GM12878 (cell line): Measurements from ENCODE around the gene FBN3. TPM values are rescaled to one million over a fixed set of nuclear protein-coding genes. Genes with fewer than 3 reads are reported as not detected.

Source experiments
- ATAC-seq: fragments of 200-7000 bp; cut with Tn5 transposase; 3 replicates; pipeline ENCODE4 v1.9.1; 2020; ENCODE audit warnings: mild to moderate bottlenecking, moderate library complexity
- BruUV-seq: library from RNA; stranded (reverse); fragments of 400-500 nt; replicated peaks from 2 replicates; lab custom pipeline; 2021; lab: Mats Ljungman, UMichigan
- CTCF ChIA-PET: fragments of 300-600 bp; sonication (Branson Sonifier 250); formaldehyde crosslinking; extraction: SDS; loops from one replicate; lab custom pipeline; 2021; ENCODE audit warnings: inconsistent platforms; lab: Yijun Ruan, JAX
- POLR2A ChIA-PET: fragments of 350-600 bp; formaldehyde crosslinking; extraction: SDS; loops from one replicate; lab custom pipeline; 2021; ENCODE audit warnings: inconsistent platforms; lab: Charles Lee
- RAD21 ChIA-PET: fragments of 300-600 bp; sonication (Branson Sonifier 250); formaldehyde crosslinking; loops from one replicate; lab custom pipeline; 2023; ENCODE audit warnings: antibody characterized with exemption; ENCODE audit not compliant: unreplicated experiment; lab: Charles Lee
- SMC1A ChIA-PET: fragments of 300-600 bp; sonication (Branson Sonifier 250); formaldehyde crosslinking; loops from one replicate; lab custom pipeline; 2023; ENCODE audit not compliant: unreplicated experiment, uncharacterized antibody; lab: Charles Lee
- DNase-seq: peaks from one replicate; pipeline ENCODE4 v3.0.0-alpha.2; 2011; ENCODE audit warnings: low read depth, low spot score
- FAIRE-seq: peaks from 3 replicates; lab custom pipeline; 2011; peaks lifted over from hg19 to GRCh38; lab: Jason Lieb, UNC
- H2AFZ ChIP-seq: 2 replicates; pipeline ENCODE4 v1.6.0; 2011; ENCODE audit warnings: low read depth, low read length, control low read depth; ENCODE audit not compliant: control insufficient read depth
- H3K27ac ChIP-seq: 2 replicates; pipeline ENCODE4 v1.5.1; 2011; ENCODE audit warnings: control low read depth; ENCODE audit not compliant: control insufficient read depth, insufficient read depth
- H3K27me3 ChIP-seq, 2 experiments: replicated peaks in 1 of 2; 2 replicates each; pipeline versions ENCODE4 v1.6.0 to v1.6.1; 2011; ENCODE audit warnings: low read length in 1 of 2; ENCODE audit not compliant: control insufficient read depth in 2 of 2, insufficient read depth in 2 of 2
- H3K36me3 ChIP-seq, 2 experiments: 2 replicates each; pipeline ENCODE4 v1.5.1; 2011; ENCODE audit warnings: low read length in 1 of 2; ENCODE audit not compliant: control insufficient read depth in 2 of 2, insufficient read depth in 2 of 2
- H3K4me1 ChIP-seq: 2 replicates; pipeline ENCODE4 v1.6.1; 2011; ENCODE audit warnings: mild to moderate bottlenecking, low read length, moderate library complexity, mixed read lengths; ENCODE audit not compliant: control insufficient read depth, insufficient read depth
- H3K4me2 ChIP-seq: 2 replicates; pipeline ENCODE4 v1.6.0; 2011; ENCODE audit warnings: control low read depth; ENCODE audit not compliant: control insufficient read depth, insufficient read depth
- H3K4me3 ChIP-seq: fragments of 200-600 bp; sonication (generic); 2 replicates; pipeline ENCODE4 v1.5.1; 2016
- H3K79me2 ChIP-seq: 2 replicates; pipeline ENCODE4 v1.6.0; 2011; ENCODE audit warnings: low read length; ENCODE audit not compliant: control insufficient read depth, insufficient read depth
- H3K9ac ChIP-seq: 2 replicates; pipeline ENCODE4 v1.8.0; 2011; ENCODE audit warnings: low read length, control low read depth, mixed read lengths; ENCODE audit not compliant: control insufficient read depth, insufficient read depth
- H3K9me3 ChIP-seq: replicated peaks from 3 replicates; pipeline ENCODE4 v1.5.1; 2011; ENCODE audit warnings: mild to moderate bottlenecking, low read length; ENCODE audit not compliant: control insufficient read depth, insufficient read depth
- H4K20me1 ChIP-seq: 2 replicates; pipeline ENCODE4 v1.6.0; 2011; ENCODE audit not compliant: control insufficient read depth, insufficient read depth
- FOXM1 ChIP-seq: IDR thresholded peaks from 2 replicates; pipeline ENCODE4 v1.6.1; 2012; ENCODE audit warnings: low read depth, mild to moderate bottlenecking, inconsistent platforms, low read length, moderate library complexity
- GABPA ChIP-seq: IDR thresholded peaks from 2 replicates; pipeline ENCODE4 v1.6.1; 2014; ENCODE audit warnings: antibody characterized with exemption, low read depth, mild to moderate bottlenecking, inconsistent platforms
- GATAD2B ChIP-seq: fragments of 450-650 bp; conservative IDR thresholded peaks from 2 replicates; pipeline ENCODE4 v1.6.1; 2017; ENCODE audit warnings: low read depth, mild to moderate bottlenecking, moderate library complexity
- LARP7 ChIP-seq: fragments of 450-650 bp; IDR thresholded peaks from 2 replicates; pipeline ENCODE4 v1.6.1; 2017; ENCODE audit warnings: mild to moderate bottlenecking
- MXI1 ChIP-seq: fragments of 150-350 bp; IDR thresholded peaks from 2 replicates; pipeline ENCODE4 v1.6.1; 2011; ENCODE audit warnings: low read depth, mild to moderate bottlenecking, inconsistent platforms, low read length, improper control_type of control experiment
- NFYA ChIP-seq: IDR thresholded peaks from 2 replicates; pipeline ENCODE4 v1.6.1; 2011; ENCODE audit warnings: low read depth, mild to moderate bottlenecking, low read length, improper control_type of control experiment, borderline replicate concordance
- NR2F1 ChIP-seq: fragments of 450-650 bp; conservative IDR thresholded peaks from 2 replicates; pipeline ENCODE4 v1.6.1; 2017; ENCODE audit warnings: mild to moderate bottlenecking
- PML ChIP-seq: IDR thresholded peaks from 2 replicates; pipeline ENCODE4 v1.6.1; 2012; ENCODE audit warnings: low read length, inconsistent platforms
- SIX5 ChIP-seq: IDR thresholded peaks from 2 replicates; pipeline ENCODE4 v1.6.1; 2011; ENCODE audit warnings: mild to moderate bottlenecking, low read depth, low read length, moderate library complexity; ENCODE audit not compliant: severe bottlenecking
- SP1 ChIP-seq: IDR thresholded peaks from one replicate; pipeline ENCODE4 v1.6.1; 2011; ENCODE audit warnings: low read depth, low read length
- SUPT20H ChIP-seq: IDR thresholded peaks from 2 replicates; pipeline ENCODE4 v1.6.1; 2011; ENCODE audit warnings: low read depth, mild to moderate bottlenecking, low read length, moderate library complexity, borderline replicate concordance; ENCODE audit not compliant: control insufficient read depth
- WRNIP1 ChIP-seq: IDR thresholded peaks from 2 replicates; pipeline ENCODE4 v1.6.1; 2011; ENCODE audit warnings: low read depth, low read length, improper control_type of control experiment, borderline replicate concordance
- ZBED1 ChIP-seq: IDR thresholded peaks from 2 replicates; pipeline ENCODE4 v1.6.1; 2016; ENCODE audit warnings: borderline replicate concordance
- ZNF207 ChIP-seq: fragments of 450-650 bp; IDR thresholded peaks from 2 replicates; pipeline ENCODE4 v1.6.1; 2014; ENCODE audit warnings: antibody characterized with exemption, mild to moderate bottlenecking, borderline replicate concordance
- ZNF622 ChIP-seq: fragments of 450-650 bp; IDR thresholded peaks from 2 replicates; pipeline ENCODE4 v1.6.1; 2017; ENCODE audit warnings: mild to moderate bottlenecking, inconsistent platforms
- WGBS: methylation state at CpG from one replicate; pipeline ENCODE4 v1.1.6; 2016; ENCODE audit warnings: low lambda C conversion rate; ENCODE audit not compliant: insufficient replicate concordance, insufficient coverage; ENCODE audit errors: missing lambda C conversion rate; 5-methylcytosine and 5-hydroxymethylcytosine counted together
- in situ Hi-C: fragments of 300-500 bp; cut with MboI; formaldehyde crosslinking; loops from 9 replicates; pipeline ENCODE4 v1.14.3; 2018; ENCODE audit warnings: mixed read lengths
- intact Hi-C: fragments of 100-400 bp; cut with micrococcal nuclease; formaldehyde crosslinking; loops from one replicate; pipeline ENCODE4 v1.14.2; 2022; ENCODE audit not compliant: unreplicated experiment
- polyA plus RNA-seq, 11 experiments: library from polyadenylated mRNA; depleted of rRNA in 4 of 11; unstranded in 6 of 11; stranded (reverse) in 5 of 11; fragments of >200 nt; fragmentation: Nextera tagmentation in 4 of 11; fragmentation: Illumina TruSeq in 1 of 11; extraction: Ambion mirVana in 4 of 11; extraction: Trizol in 1 of 11; gene quantifications; 1 replicate in 1 of 11; 2 replicates in 10 of 11; pipeline versions ENCODE4 v1.2.1 to v1.2.3, GENCODE V29; 2011 to 2016; ENCODE audit warnings: inconsistent platforms in 2 of 11, missing spikeins in 2 of 11, low read depth in 1 of 11
- total RNA-seq, 4 experiments: library from RNA; depleted of rRNA in 3 of 4; stranded (reverse); fragments of >200 nt in 3 of 4; fragmentation: Illumina TruSeq in 1 of 4; extraction: Trizol in 1 of 4; gene quantifications; 2 replicates each; pipeline versions ENCODE4 v1.2.1 to v1.2.3, GENCODE V29; 2013 to 2021
- TF ChIP-seq, protein P1 (sequence below): fragments of 450-650 bp; IDR thresholded peaks from 2 replicates; pipeline ENCODE4 v1.6.1; 2017; ENCODE audit warnings: mild to moderate bottlenecking
- TF ChIP-seq, protein P2 (sequence below): fragments of 450-650 bp; IDR thresholded peaks from 2 replicates; pipeline ENCODE4 v1.6.1; 2017; ENCODE audit warnings: low read depth, mild to moderate bottlenecking, moderate library complexity
- TF ChIP-seq, protein P3 (sequence below): IDR thresholded peaks from 2 replicates; pipeline ENCODE4 v1.6.1; 2011; ENCODE audit warnings: mild to moderate bottlenecking, low read depth, low read length, moderate library complexity; ENCODE audit not compliant: insufficient replicate concordance
- TF ChIP-seq, protein P4 (sequence below): IDR thresholded peaks from 2 replicates; pipeline ENCODE4 v1.6.1; 2012; ENCODE audit warnings: low read depth, low read length, improper control_type of control experiment
- TF ChIP-seq, protein P5 (sequence below): IDR thresholded peaks from 2 replicates; pipeline ENCODE4 v1.6.1; 2012; ENCODE audit warnings: low read depth, low read length, improper control_type of control experiment

The FBN3 gene
- total and polyA plus RNA-seq, 10 of the 15 experiments (the other 5 are each of a cell fraction or from before 2014, with no cell fraction given) = 0.05 TPM; not detected in 9

DNA sequence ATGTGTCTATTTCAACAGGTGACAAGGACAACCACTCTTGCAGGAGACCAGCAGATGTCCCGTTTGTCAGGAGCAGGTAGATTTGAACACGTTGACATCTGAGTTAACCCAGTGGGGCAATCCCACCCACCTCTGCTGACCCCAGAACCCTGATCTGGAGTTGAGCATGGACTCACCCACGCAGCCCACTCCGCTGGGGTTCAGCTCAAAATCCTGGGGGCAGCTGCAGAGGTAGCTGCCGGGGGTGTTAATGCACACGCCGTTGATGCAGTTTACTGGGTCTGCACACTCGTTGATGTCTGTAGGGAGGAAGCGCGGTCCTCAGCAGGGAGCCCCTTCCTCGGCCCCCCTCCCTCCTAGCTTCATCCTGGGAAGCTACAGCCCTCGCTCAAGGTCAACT, 39.9 kb downstream of the FBN3 start:
- BruUV-seq = no TSS peak
- CTCF ChIA-PET = no interaction called here
- 35% methylated on average over 12 of the region's 12 CpGs for WGBS

More for the DNA sequence above, 39.9 kb downstream of the FBN3 start:
- Histone ChIP-seq H3K27me3 (no peaks in the 10 kb centered on the region), H3K9me3 (no peaks in the 10 kb centered on the region), H3K36me3 (no peaks in the 10 kb centered on the region), H3K4me1 (no peaks in the 10 kb centered on the region), H3K4me2 (no peak overlapping the region), H3K79me2 (no peaks in the 10 kb centered on the region), H3K9ac (no peak overlapping the region), H3K27ac (no peak overlapping the region), H2AFZ (no peak overlapping the region), H3K4me3 (no peak overlapping the region), H4K20me1 (no peaks in the 10 kb centered on the region)
- POLR2A ChIA-PET = interaction anchor here (0.7 kb wide), 1 partner anchor 25 kb away, joined by 3 read pairs; no protein-coding TSS in a partner anchor
- no peak for FAIRE-seq
- intact Hi-C loops = no loop called here
- in situ Hi-C loops = no loop called here
- no peak for DNase-seq
- SMC1A ChIA-PET = no interaction called here
- no peak for ATAC-seq
- TF ChIP-seq PML = no peak
- TF ChIP-seq, protein P1, sequence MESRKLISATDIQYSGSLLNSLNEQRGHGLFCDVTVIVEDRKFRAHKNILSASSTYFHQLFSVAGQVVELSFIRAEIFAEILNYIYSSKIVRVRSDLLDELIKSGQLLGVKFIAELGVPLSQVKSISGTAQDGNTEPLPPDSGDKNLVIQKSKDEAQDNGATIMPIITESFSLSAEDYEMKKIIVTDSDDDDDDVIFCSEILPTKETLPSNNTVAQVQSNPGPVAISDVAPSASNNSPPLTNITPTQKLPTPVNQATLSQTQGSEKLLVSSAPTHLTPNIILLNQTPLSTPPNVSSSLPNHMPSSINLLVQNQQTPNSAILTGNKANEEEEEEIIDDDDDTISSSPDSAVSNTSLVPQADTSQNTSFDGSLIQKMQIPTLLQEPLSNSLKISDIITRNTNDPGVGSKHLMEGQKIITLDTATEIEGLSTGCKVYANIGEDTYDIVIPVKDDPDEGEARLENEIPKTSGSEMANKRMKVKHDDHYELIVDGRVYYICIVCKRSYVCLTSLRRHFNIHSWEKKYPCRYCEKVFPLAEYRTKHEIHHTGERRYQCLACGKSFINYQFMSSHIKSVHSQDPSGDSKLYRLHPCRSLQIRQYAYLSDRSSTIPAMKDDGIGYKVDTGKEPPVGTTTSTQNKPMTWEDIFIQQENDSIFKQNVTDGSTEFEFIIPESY = no peak
- no peak for TF ChIP-seq GATAD2B
- no peak for TF ChIP-seq NR2F1
- no peak for TF ChIP-seq LARP7
- no peak for TF ChIP-seq FOXM1
- TF ChIP-seq GABPA = no peak
- no peak for TF ChIP-seq ZNF622
- TF ChIP-seq, protein P2, sequence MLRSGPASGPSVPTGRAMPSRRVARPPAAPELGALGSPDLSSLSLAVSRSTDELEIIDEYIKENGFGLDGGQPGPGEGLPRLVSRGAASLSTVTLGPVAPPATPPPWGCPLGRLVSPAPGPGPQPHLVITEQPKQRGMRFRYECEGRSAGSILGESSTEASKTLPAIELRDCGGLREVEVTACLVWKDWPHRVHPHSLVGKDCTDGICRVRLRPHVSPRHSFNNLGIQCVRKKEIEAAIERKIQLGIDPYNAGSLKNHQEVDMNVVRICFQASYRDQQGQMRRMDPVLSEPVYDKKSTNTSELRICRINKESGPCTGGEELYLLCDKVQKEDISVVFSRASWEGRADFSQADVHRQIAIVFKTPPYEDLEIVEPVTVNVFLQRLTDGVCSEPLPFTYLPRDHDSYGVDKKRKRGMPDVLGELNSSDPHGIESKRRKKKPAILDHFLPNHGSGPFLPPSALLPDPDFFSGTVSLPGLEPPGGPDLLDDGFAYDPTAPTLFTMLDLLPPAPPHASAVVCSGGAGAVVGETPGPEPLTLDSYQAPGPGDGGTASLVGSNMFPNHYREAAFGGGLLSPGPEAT = no peak
- TF ChIP-seq ZBED1 = no peak
- TF ChIP-seq, protein P3, sequence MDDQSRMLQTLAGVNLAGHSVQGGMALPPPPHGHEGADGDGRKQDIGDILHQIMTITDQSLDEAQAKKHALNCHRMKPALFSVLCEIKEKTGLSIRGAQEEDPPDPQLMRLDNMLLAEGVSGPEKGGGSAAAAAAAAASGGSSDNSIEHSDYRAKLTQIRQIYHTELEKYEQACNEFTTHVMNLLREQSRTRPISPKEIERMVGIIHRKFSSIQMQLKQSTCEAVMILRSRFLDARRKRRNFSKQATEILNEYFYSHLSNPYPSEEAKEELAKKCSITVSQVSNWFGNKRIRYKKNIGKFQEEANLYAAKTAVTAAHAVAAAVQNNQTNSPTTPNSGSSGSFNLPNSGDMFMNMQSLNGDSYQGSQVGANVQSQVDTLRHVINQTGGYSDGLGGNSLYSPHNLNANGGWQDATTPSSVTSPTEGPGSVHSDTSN = no peak
- TF ChIP-seq ZNF207 = no peak
- no peak for TF ChIP-seq WRNIP1
- TF ChIP-seq, protein P4, sequence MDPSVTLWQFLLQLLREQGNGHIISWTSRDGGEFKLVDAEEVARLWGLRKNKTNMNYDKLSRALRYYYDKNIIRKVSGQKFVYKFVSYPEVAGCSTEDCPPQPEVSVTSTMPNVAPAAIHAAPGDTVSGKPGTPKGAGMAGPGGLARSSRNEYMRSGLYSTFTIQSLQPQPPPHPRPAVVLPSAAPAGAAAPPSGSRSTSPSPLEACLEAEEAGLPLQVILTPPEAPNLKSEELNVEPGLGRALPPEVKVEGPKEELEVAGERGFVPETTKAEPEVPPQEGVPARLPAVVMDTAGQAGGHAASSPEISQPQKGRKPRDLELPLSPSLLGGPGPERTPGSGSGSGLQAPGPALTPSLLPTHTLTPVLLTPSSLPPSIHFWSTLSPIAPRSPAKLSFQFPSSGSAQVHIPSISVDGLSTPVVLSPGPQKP = no peak
- TF ChIP-seq, protein P5, sequence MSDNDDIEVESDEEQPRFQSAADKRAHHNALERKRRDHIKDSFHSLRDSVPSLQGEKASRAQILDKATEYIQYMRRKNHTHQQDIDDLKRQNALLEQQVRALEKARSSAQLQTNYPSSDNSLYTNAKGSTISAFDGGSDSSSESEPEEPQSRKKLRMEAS = no peak
- no peak for TF ChIP-seq NFYA
- TF ChIP-seq SIX5 = no peak
- TF ChIP-seq MXI1 = no peak
- no peak for TF ChIP-seq SUPT20H
- no peak for TF ChIP-seq SP1
- RAD21 ChIA-PET = no interaction called here
